CD14-positive monocyte (primary cell): ENCODE data around the gene PUS1. TPM values are rescaled to one million over a fixed set of nuclear protein-coding genes. Genes with fewer than 3 reads are reported as not detected.

Experiments
- DNase-seq, 3 donors: peaks; one replicate each; pipeline ENCODE4 v3.0.0-alpha.2; 2011 to 2022
- H2AFZ ChIP-seq: 2 replicates; pipeline ENCODE4 v1.6.0; 2012; ENCODE audit warnings: mild to moderate bottlenecking, low read depth, low read length, inconsistent platforms; ENCODE audit not compliant: insufficient read depth, poor library complexity, severe bottlenecking
- H3K27ac ChIP-seq, 2 donors: 1 replicate in 1 of 2; 2 replicates in 1 of 2; pipeline ENCODE4 v1.5.1; 2012 to 2013; ENCODE audit warnings: low read length in 2 of 2, control low read depth in 1 of 2, inconsistent platforms in 1 of 2, low read depth in 1 of 2, mild to moderate bottlenecking in 1 of 2
- H3K27me3 ChIP-seq, 2 donors: one replicate each; pipeline versions ENCODE4 v1.6.0 to v1.6.1; 2011 to 2013; ENCODE audit warnings: low read length in 2 of 2; ENCODE audit not compliant: control insufficient read depth in 2 of 2, insufficient read depth in 2 of 2
- H3K36me3 ChIP-seq, 2 donors: replicated peaks in 1 of 2; 1 replicate in 1 of 2; 2 replicates in 1 of 2; pipeline versions ENCODE4 v1.5.1 to v1.6.1; 2012 to 2013; ENCODE audit warnings: low read length in 2 of 2, control low read depth in 1 of 2, inconsistent platforms in 1 of 2, mild to moderate bottlenecking in 1 of 2; ENCODE audit not compliant: insufficient read depth in 2 of 2, control insufficient read depth in 1 of 2
- H3K4me1 ChIP-seq, 2 donors: 1 replicate in 1 of 2; 2 replicates in 1 of 2; pipeline versions ENCODE4 v1.5.1 to v1.6.1; 2012 to 2013; ENCODE audit warnings: low read length in 2 of 2, control low read depth in 1 of 2, inconsistent platforms in 1 of 2, mild to moderate bottlenecking in 1 of 2, moderate library complexity in 1 of 2; ENCODE audit not compliant: insufficient read depth in 2 of 2, control insufficient read depth in 1 of 2
- H3K4me2 ChIP-seq: replicated peaks from 2 replicates; pipeline ENCODE3; 2012; ENCODE audit warnings: low read length, moderate library complexity, mild to moderate bottlenecking; ENCODE audit not compliant: poor library complexity, severe bottlenecking; ENCODE audit errors: extremely low read depth
- H3K4me3 ChIP-seq, 3 experiments: fragments of 200-600 bp in 1 of 3; sonication (generic) in 1 of 3; replicated peaks in 1 of 3; 1 replicate in 2 of 3; 2 replicates in 1 of 3; pipeline ENCODE4 v1.5.1; 2011 to 2013; ENCODE audit warnings: low read length in 3 of 3, mild to moderate bottlenecking in 3 of 3, control low read depth in 2 of 3, low read depth in 2 of 3, inconsistent platforms in 1 of 3, moderate library complexity in 1 of 3
- H3K79me2 ChIP-seq: 2 replicates; pipeline ENCODE4 v1.6.0; 2012; ENCODE audit warnings: mild to moderate bottlenecking, control low read depth, inconsistent platforms, low read length, moderate library complexity; ENCODE audit not compliant: insufficient read depth
- H3K9ac ChIP-seq: 2 replicates; pipeline ENCODE4 v1.6.0; 2017; ENCODE audit warnings: low read length, mild to moderate bottlenecking; ENCODE audit not compliant: insufficient read depth, poor library complexity, severe bottlenecking
- H3K9me3 ChIP-seq, 2 donors: replicated peaks in 1 of 2; 1 replicate in 1 of 2; 2 replicates in 1 of 2; pipeline versions ENCODE4 v1.5.1 to v1.6.1; 2012 to 2013; ENCODE audit warnings: low read length in 2 of 2, control low read depth in 1 of 2; ENCODE audit not compliant: control insufficient read depth in 1 of 2, insufficient read depth in 1 of 2
- H4K20me1 ChIP-seq: 2 replicates; pipeline ENCODE4 v1.6.0; 2012; ENCODE audit warnings: mild to moderate bottlenecking, low read length, control low read depth, moderate library complexity; ENCODE audit not compliant: insufficient read depth
- H3K27ac Mint-ChIP-seq, 7 donors: one replicate each; pipeline ENCODE4 v1.8.0; 2020; ENCODE audit warnings: mild to moderate bottlenecking in 7 of 7, mixed read lengths in 7 of 7, moderate library complexity in 6 of 7, inconsistent platforms in 2 of 7
- H3K27me3 Mint-ChIP-seq, 3 donors: one replicate each; pipeline ENCODE4 v1.8.0; 2021 to 2022; ENCODE audit warnings: low read depth in 3 of 3, mild to moderate bottlenecking in 3 of 3, mixed read lengths in 3 of 3, moderate library complexity in 3 of 3, inconsistent platforms in 1 of 3
- H3K36me3 Mint-ChIP-seq, 2 donors: one replicate each; pipeline ENCODE4 v1.8.0; 2020; ENCODE audit warnings: mixed read lengths in 2 of 2, inconsistent platforms in 1 of 2, mild to moderate bottlenecking in 1 of 2
- H3K4me1 Mint-ChIP-seq: one replicate; pipeline ENCODE4 v1.8.0; 2020; ENCODE audit warnings: mild to moderate bottlenecking, mixed read lengths
- H3K4me3 Mint-ChIP-seq, 2 donors: one replicate each; pipeline ENCODE4 v1.8.0; 2020; ENCODE audit warnings: mild to moderate bottlenecking in 2 of 2, mixed read lengths in 2 of 2, moderate library complexity in 1 of 2
- H3K9me3 Mint-ChIP-seq, 7 donors: one replicate each; pipeline ENCODE4 v1.8.0; 2020 to 2022; ENCODE audit warnings: mixed read lengths in 7 of 7, mild to moderate bottlenecking in 6 of 7, moderate library complexity in 6 of 7, inconsistent platforms in 2 of 7
- CTCF ChIP-seq: fragments of 200-600 bp; IDR thresholded peaks from one replicate; pipeline ENCODE4 v1.8.0; 2022; ENCODE audit warnings: antibody characterized with exemption, mild to moderate bottlenecking
- WGBS: methylation state at CpG from one replicate; pipeline ENCODE4 v1.1.5; 2013; ENCODE audit warnings: missing lambda C conversion rate; ENCODE audit not compliant: insufficient coverage; 5-methylcytosine and 5-hydroxymethylcytosine counted together
- intact Hi-C, 2 donors: fragments of 100-400 bp; cut with micrococcal nuclease; formaldehyde crosslinking; loops; one replicate each; pipeline versions ENCODE4 v1.15.0 to v1.15.1; 2023
- polyA plus RNA-seq, 3 donors: library from polyadenylated mRNA; depleted of rRNA in 1 of 3; unstranded in 2 of 3; stranded (reverse) in 1 of 3; fragments of 300-500 nt in 2 of 3; fragments of >200 nt in 1 of 3; fragmentation: Illumina TruSeq in 2 of 3; gene quantifications; 1 replicate in 2 of 3; 2 replicates in 1 of 3; pipeline ENCODE4 v1.2.3, GENCODE V29; 2012 to 2021

Gene PUS1
- polyA plus RNA-seq, 3 donors: 5.1 to 30.9 (median 6.9) TPM

- Histone ChIP-seq H3K4me1 (peaks cover 30 to 33% of the 10 kb centered on the region in 2 donors), H3K9ac (no peak overlapping the region), H3K4me3 (no peak overlapping the region), H3K36me3 (peaks cover 45 to 70% of the 10 kb centered on the region in 2 donors), H2AFZ (no peak overlapping the region), H4K20me1 (peaks cover 19% of the 10 kb centered on the region), H3K27me3 (no peaks in the 10 kb centered on the region), H3K9me3 (no peaks in the 10 kb centered on the region), H3K27ac (no peak overlapping the region), H3K79me2 (peaks cover 16% of the 10 kb centered on the region), H3K4me2 (no peak overlapping the region)
- Mint-ChIP-seq H3K4me1 (peaks cover 32% of the 10 kb centered on the region), H3K27me3 (peaks cover 0 to 2% (median 0%) of the 10 kb centered on the region in 3 donors), H3K9me3 (peaks cover 0 to 2% (median 0%) of the 10 kb centered on the region in 7 donors), H3K4me3 (no peak overlapping the region), H3K36me3 (peaks cover 54 to 67% of the 10 kb centered on the region in 2 donors), H3K27ac (no peak overlapping the region)
- intact Hi-C loops: no loop called here
- no peak for TF ChIP-seq CTCF
- DNase-seq: no peak
- 98% methylated on average over 15 of the region's 17 CpGs for WGBS
These were observed 53.0 kb downstream of the PUS1 start for GRCh38 chr12:131982041-131982440.

- peaks cover 57 to 64% of the 10 kb centered on the region in 2 donors for H3K36me3 Mint-ChIP-seq
- H4K20me1 ChIP-seq: peaks cover 9% of the 10 kb centered on the region
- H2AFZ ChIP-seq: no peak overlapping the region
- H3K4me3 ChIP-seq: no peak overlapping the region
- peaks cover 0 to 2% (median 0%) of the 10 kb centered on the region in 7 donors for H3K9me3 Mint-ChIP-seq
- H3K4me1 ChIP-seq: peaks cover 31 to 35% of the 10 kb centered on the region in 2 donors
- H3K27me3 ChIP-seq: no peaks in the 10 kb centered on the region
- no peaks in the 10 kb centered on the region for H3K9me3 ChIP-seq
- no peak overlapping the region for H3K4me2 ChIP-seq
- H3K27ac Mint-ChIP-seq: no peak overlapping the region
- H3K36me3 ChIP-seq: peaks cover 41 to 73% of the 10 kb centered on the region in 2 donors
- H3K79me2 ChIP-seq: peaks cover 7% of the 10 kb centered on the region
- no peak overlapping the region for H3K4me3 Mint-ChIP-seq
- 100% methylated on average over 3 of the region's 6 CpGs for WGBS
- no peak for TF ChIP-seq CTCF
- H3K27me3 Mint-ChIP-seq: peaks cover 0 to 2% (median 0%) of the 10 kb centered on the region in 3 donors
- H3K9ac ChIP-seq: no peak overlapping the region
- no peak for DNase-seq
- intact Hi-C loops: no loop called here
- H3K27ac ChIP-seq: no peak overlapping the region
- peaks cover 35% of the 10 kb centered on the region for H3K4me1 Mint-ChIP-seq
These were observed 54.0 kb downstream of the PUS1 start for GRCh38 chr12:131983026-131983425.
